HG03521 (cell line): ENCODE results near the gene ATP9B.
"Not testable (repeated sequence)": the region's sequence is repeated elsewhere in the genome, so short reads cannot be mapped to it uniquely, and the experiment has no call there.

Source experiments
- ATAC-seq: cut with Tn5 transposase; IDR thresholded peaks from one replicate; pipeline ENCODE4 v1.9.1; 2021; ENCODE audit warnings: mild to moderate bottlenecking, moderate library complexity; ENCODE audit not compliant: unreplicated experiment

Gene ATP9B

GRCh38 chr18:79135924-79136323 is 66.7 kb downstream of the ATP9B start:
- ATAC-seq, result no peak

DNA sequence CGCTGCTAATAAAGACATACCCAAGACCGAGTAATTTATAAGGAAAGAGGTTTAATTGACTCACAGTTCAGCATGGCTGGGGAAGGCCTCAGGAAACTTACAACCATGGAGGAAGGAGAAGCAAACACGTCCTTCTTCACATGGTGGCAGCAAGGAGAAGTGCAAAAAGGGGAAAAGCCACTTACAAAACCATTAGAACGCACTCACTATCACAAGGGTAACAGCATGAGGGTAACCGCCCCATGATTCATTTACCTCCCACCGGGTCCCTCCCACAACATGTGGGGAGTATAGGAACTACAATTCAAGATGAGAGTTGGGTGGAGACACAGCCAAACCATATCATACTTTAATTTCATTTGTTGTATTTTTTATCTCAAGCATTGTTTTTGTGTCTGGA is 67.5 kb downstream of the ATP9B start:
- ATAC-seq, result no peak

DNA sequence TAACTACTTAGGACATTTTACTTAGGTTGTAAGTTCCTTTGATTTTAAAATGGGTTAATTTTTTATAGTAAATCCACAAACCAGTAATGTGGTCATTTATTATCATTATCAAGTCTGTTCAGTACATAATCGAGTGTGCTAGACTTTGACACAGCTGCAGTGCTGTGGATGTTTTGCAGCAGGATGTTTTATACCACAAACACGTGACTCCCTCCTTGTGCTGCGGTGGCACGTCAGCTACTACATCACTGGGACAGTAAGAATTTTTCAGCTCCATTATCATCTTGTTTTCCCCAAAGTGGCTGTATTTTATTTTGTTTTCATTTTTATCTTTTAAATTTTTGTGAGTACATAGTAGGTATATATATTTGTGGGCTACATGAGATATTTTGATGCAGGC is 70.0 kb downstream of the ATP9B start:
- no peak for ATAC-seq

GRCh38 chr18:79147014-79147413 is 77.8 kb downstream of the ATP9B start:
- no peak for ATAC-seq

- ATAC-seq, result no peak
These were observed 82.0 kb downstream of the ATP9B start for GRCh38 chr18:79151191-79151590.

DNA sequence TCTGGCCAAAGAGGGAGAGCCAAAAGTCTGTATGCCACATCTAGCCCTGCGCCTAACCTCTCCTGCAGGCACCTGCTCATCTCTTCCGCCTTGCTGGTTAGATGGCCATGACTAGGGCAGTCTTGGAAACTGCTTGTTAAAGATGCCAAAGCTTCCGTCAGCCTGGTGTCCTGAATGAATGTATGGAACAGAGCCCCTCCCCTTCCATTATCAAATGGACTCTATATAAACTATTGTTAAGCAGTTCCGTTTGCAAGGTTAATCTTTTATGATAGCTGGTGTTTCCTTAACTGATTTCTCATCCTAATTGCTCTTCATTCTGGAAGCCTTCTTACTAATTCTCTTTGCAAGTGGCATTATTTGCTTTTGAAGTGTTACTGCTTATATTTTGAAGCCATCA is 87.1 kb downstream of the ATP9B start:
- no peak for ATAC-seq

DNA sequence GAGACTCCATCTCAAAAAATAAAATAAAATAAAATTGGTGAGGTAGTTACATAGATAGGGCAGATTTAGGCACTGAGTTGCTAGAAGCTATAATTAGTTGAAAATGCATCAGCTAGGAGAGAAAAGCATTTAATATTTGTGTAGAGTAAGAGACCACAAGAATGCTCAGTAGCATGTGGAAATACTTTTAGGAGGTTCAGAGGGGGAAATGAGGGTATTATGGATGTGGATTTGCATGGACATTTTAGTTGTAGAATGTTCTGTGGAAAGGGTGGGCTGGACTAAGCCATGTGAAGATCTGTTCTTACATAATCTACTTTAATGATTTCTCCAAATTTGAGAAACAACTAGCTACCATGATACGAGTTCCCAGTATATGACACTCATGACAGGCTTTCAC is 95.5 kb downstream of the ATP9B start:
- ATAC-seq, result no peak

DNA sequence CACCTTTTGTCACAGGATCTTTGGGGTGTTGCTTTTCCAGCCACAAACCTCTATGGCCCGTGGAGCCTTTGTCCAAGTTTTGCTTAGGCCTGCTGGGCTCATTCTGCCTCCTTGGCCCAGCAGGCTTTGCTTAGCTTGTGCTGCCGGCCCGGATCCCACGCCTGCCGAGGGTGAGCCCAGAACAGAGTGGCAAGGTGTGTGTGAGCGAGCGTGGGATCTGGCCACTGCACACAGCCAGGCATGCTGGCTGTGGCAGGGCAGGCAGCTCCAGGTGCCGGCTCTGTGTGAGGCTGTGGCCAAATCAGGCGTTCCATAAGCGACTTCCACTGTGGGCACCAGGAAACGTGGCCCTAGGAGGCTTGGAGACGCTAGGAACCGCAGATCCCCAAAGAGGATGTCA is 97.5 kb downstream of the ATP9B start:
- no peak for ATAC-seq

DNA sequence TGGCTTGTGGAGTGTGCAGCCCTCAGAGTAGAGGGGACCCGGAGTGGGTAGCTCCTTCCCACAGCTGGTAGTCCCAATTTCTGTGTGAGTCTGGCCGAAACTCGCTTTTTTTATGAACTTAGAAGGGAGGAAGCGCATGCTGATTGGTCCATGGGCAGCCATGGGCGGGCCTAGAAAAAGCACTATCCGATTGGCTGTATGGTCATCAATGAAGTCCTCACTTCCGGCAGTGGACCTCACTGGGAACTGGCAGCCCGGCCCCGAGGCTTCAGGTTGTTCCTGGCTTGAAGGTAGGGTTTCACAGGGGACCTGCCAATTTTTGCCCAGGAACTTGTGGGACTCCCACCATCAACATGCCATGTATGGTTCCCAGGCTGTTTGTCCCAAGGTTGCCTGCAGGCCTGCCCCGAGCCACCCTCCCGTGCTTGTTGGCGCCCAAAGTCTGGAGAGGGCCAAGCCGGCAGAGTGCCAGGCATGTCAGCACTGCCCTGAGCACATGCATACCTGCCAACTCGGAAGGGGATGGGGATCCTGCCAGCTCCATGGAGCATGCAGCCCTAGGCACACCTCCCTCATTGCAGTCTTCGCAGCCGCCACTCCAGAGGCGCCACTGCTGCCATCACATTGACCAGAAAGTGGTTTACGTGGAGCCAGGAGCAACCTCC is 98.5 kb downstream of the ATP9B start:
- ATAC-seq, result no peak

DNA sequence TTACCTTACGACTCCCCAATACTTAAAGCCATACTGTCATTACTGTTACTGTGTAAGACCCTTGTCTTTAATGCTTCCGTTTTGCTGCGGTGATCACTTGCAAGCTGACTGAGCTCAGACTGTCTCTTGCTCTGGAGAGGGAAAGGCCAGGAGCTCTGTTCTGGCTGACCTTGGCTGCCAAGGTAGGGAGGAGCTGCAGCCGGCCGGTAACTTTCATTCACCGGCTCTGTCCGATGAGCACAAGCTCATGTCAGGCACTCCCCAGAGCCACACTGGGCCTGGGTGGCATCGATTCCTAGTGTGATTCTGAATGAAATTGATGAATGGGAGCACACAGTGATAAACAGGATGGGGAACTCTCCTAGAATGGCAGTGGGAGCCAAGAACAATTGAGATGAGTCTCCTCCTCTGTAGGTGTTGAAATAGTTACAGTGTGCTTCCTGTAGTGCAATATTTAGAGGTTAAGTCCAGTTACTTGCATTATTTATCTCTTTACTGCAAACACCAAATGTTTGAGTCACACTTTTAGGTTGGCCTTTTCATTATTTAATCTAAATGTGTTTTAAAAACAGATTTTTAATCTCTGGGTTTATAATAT is 100.9 kb downstream of the ATP9B start:
- ATAC-seq, result no peak

DNA sequence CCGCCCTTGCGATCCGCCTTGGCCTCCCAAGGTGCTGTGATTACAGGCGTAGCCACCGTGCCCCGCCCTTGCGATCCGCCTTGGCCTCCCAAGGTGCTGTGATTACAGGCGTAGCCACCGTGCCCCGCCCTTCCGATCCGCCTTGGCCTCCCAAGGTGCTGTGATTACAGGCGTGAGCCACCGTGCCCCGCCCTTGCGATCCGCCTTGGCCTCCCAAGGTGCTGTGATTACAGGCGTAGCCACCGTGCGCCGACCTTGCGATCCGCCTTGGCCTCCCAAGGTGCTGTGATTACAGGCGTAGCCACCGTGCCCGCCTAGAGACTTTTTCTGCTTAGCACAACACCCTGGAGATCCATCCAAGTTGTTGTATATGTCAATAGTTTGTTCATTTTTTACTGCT is 103.1 kb downstream of the ATP9B start:
- ATAC-seq, result not testable (repeated sequence)

DNA sequence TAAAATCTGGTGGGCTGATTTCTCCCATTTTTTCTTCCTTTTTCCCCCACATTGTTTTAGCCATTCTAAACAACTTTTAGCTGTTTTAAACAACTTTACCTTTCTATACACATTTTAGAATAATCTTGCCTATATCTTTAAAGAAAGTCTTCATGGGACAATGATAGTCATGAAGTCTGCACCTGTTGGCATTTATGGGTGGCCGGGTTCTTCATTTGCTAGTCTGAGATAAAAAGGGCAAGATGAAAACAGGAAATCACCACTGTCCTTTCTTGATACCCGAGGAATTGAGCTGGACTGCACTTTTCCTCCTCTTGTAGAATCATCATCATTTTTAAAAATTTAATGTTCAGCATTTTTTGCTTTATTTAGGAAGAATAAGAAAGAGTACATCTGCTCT is 104.5 kb downstream of the ATP9B start:
- no peak for ATAC-seq

DNA sequence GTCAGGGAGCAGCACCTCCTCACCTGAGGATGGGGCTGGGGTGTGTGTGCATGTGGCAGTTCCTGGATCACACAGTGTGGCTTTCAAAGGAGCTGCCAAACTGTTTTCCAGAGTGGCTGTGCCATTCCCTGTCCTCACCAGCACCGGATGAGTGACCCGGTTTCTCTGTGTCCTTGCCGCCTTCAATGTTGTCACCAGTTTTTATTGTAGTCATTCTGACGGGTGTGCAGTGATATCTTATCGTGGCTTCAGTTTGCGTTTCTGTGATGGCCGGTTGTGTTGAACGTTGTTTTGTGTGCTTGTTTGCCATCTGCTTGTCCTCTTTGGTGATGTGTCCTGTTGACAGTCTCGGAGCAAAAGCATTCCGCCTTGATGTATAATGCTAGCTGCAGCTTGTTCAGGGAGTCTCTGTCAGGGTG is 108.9 kb downstream of the ATP9B start:
- ATAC-seq, result no peak

GRCh38 chr18:79182047-79182713 is 113.0 kb downstream of the ATP9B start:
- ATAC-seq, result no peak

DNA sequence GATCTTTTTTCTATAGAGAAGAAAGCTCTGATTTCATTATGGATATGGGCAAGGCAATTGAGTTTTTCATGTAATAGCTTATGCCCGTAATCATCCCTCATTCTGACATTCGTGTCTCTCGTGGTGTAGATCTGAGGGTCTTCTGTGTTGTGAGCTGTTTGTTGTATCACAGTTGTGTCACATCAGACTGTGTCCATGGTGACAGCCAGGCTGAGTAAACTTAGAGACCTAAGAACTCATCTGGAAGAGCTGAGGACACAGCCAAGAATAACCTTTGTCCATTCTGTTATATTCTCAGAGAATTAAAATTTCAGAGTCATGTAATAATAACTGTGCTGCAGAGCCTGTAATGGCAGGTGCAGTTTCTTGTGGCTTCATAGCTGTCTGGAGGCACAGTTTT is 116.5 kb downstream of the ATP9B start:
- ATAC-seq, result no peak

DNA sequence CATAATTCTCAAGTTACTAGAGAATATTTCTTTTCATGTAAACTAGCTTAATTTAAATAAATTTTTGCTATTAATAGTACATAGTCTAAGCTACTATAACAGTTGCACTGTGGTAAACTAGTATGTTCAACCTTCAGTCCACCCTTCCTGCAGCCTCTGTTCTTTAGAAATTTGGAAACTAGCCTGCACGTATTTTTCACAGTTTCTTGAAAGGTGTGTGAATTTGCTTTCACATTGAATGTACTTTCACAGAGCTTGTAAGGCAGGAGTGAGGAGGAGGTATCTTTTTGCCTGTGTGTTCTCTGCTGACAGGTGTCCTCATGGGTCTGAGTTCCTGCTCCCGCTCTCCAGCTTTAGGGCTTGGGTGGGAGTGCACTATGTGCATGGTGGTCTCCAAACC is 117.5 kb downstream of the ATP9B start:
- no peak for ATAC-seq

- no peak for ATAC-seq
These were observed 118.5 kb downstream of the ATP9B start for GRCh38 chr18:79187532-79188277.

GRCh38 chr18:79191418-79191817 is 122.2 kb downstream of the ATP9B start:
- ATAC-seq, result no peak

DNA sequence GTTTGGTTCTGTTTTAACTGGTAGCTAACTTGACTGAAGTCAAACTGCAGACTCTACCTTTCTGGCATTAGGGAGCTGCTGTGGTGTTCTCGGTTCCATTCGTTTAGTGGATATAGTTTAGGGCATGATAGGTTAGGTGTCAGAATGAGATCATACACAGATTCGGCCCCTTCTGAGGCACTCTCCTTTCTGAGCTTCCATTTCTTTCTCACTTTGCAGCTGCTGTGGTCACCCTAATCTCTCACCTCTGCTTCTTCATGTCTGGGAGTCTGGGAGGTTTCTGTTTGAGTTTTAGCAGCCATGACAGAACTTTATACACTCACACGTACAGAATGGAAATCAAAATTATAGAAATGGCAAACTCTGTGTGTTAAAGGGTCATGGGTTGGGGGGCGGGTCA is 122.8 kb downstream of the ATP9B start:
- no peak for ATAC-seq

GRCh38 chr18:79193826-79194225 is 124.6 kb downstream of the ATP9B start:
- ATAC-seq, result no peak

DNA sequence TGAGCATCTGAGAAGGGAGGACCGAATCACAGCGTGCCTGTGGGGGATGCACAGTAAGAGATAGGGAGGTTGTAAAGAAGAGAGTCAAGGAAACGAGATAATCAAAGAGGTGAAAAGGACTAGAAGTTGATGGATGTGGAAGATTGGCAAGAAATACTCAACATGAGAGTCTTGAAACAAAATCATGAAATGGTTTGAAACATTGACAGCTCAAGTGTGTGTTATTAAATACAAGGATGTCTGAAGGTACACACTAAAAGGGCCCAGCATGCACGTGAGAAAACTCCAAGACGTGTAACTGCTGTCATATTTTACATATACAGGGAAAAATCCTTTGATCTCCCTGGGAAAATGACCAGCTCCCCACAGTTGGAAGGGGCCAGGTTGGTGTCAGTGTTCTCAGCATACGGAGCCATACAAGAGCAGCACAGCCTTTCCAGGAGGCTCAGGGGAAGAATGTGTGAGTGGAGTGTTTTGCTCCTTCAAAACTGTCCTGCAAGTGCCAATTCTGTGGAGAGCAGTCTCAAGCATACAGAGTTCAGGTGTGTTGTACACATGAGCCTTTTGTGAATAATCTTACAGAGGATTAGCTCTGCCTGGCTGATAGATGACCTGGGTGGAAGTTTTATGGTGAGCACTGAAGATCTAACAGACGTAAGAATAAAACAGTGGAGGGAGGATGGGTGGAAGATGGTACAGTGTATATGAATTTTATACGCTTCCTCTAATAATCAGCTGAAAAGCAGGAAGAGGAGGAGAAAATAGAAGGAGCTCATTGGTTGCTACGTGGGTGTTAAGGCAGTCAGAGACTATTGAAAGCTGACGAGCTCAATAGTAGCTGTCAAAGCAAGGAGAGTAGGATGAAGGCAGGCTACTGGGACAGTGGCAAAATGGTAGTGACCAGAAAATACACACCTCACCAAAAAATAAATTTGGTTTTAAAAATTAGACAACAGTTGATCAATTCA is 126.8 kb downstream of the ATP9B start:
- no peak for ATAC-seq
